Measurements from ENCODE around the gene GNB3. TPM values are rescaled to one million over a fixed set of nuclear protein-coding genes. Genes with fewer than 3 reads are reported as not detected.
A peak's percentile ranks its signal among the peaks of the same experiment; 100 is the strongest.

The GNB3 gene
- total and polyA plus RNA-seq, 9 of the 15 experiments (the other 6 are each of a cell fraction or from before 2014, with no cell fraction given), result 1.4 to 5.8 (median 2.0) TPM

DNA sequence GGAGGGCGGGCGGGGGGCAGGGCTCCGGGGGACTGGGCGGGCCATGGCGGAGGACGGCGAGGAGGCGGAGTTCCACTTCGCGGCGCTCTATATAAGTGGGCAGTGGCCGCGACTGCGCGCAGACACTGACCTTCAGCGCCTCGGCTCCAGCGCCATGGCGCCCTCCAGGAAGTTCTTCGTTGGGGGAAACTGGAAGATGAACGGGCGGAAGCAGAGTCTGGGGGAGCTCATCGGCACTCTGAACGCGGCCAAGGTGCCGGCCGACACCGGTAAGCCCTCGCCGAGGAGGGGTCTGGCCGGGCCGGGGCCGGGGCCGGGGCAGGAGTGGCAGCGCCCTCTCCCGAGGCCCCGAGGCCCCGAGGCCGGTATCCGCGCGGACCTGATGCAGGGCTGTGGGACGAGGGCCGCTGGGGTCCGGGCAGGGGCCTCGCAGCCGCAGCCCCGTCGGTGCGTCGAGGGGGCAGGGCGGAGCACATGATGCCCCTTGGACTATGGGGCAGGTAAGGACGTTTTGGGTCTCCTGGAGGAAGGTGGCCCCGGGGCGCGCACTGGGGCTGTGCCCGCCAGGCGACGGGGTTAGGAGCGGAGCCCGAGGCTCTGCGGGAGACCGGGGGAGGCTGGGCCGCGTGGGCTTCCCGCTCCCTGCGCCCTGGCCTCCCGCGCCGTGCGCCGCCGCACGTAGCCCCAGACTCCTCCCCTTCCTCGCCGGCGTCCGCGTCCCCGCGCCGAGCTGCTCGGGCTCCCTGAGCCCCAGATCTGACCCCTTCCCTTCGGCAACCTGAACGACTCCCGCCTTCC is 26.9 kb downstream of the GNB3 start, which contains the start of gene TPI1:
TPI1 (plus strand) TSS at position 119 of the 798 bp plus-strand sequence; CDS start at position 155, 36 bp downstream.
- ATAC-seq (peak; percentile 83), DNase-seq (ENCODE audit: extremely low read depth in 1 of 4, low spot score in 3 of 4) (peak; percentile 78 to 91 (median 81)), FAIRE-seq (no peak)
- Histone ChIP-seq H3K9me3 (replicated peaks; ENCODE audit: control insufficient read depth, insufficient read depth, low read depth, low read length) (no peaks in the 10 kb centered on the region), H3K4me3 (peak within 1 kb of the TSS; percentile 96), H4K20me1 (replicated peaks; ENCODE audit: control insufficient read depth, insufficient read depth, low read length) (peaks cover 47% of the 10 kb centered on the region), H3K4me2 (ENCODE audit: insufficient read depth, low read length) (peak within 1 kb of the TSS; percentile 87), H3K79me2 (ENCODE audit: control insufficient read depth, insufficient read depth, low read length) (peaks cover 46% of the 10 kb centered on the region), H3K4me1 (replicated peaks in 1 of 2; ENCODE audit: control insufficient read depth in 2 of 2, insufficient read depth in 2 of 2, low read length in 2 of 2) (peaks cover 33 to 53% of the 10 kb centered on the region in 2 experiments; a peak in 4 of 5 replicates), H3K9ac (ENCODE audit: insufficient read depth in 1 of 2, low read depth in 2 of 2, low read length in 2 of 2) (peak within 1 kb of the TSS; percentile 87 to 98), H3K27ac (ENCODE audit: extremely low read depth, low read depth, low read length) (peak within 1 kb of the TSS; percentile 94), H2AFZ (ENCODE audit: low read depth, low read length) (peak within 1 kb of the TSS; percentile 74), H3K9me1 (ENCODE audit: control insufficient read depth, insufficient read depth, low read length) (no peaks in the 10 kb centered on the region), H3K36me3 (ENCODE audit: control insufficient read depth, insufficient read depth, low read length) (peaks cover 69% of the 10 kb centered on the region), H3K27me3 (ENCODE audit: control insufficient read depth in 2 of 2, insufficient read depth in 2 of 2, low read length in 2 of 2) (no peaks in the 10 kb centered on the region)
- POLR2A ChIA-PET, result interaction anchor here (0.5 to 11.3 kb wide), 26 partner anchors 13 to 1051 kb away, joined by 3 to 174 read pairs (median 4); partner anchors contain the start of genes C12orf57, CDCA3, PTMS and RNU7-1
- CTCF ChIA-PET (ENCODE audit: low intra/inter-chr PET ratio), result interaction anchor here (1.1 kb wide), 1 partner anchor 97 kb away, joined by 3 read pairs; no protein-coding TSS in a partner anchor
- in situ Hi-C loops (cut with MboI) (loop anchor here (5.0 kb wide), 1 partner anchor 75 kb away; the partner anchor contains the start of genes C12orf57 and RNU7-1), intact Hi-C loops (cut with micrococcal nuclease) (loop anchor here (5.0 kb wide), 1 partner anchor 75 kb away; the partner anchor contains the start of genes C12orf57 and RNU7-1)
- under 1% methylated on average over 27 of the region's 86 CpGs for WGBS (ENCODE audit: insufficient coverage, low coverage, missing lambda C conversion rate)
- no TSS peak for BruUV-seq (replicated peaks)
- TF ChIP-seq ARHGAP35 (IDR thresholded peaks at IDR 0.05; ENCODE audit: partially characterized antibody) (no peak), ATF1 (CRISPR knock-in tag; IDR thresholded peaks at IDR 0.05) (0 out of 2 replicates have a peak, but pooled peaks have one; percentile 9), ATF1 (tag; IDR thresholded peaks at IDR 0.05) (no peak), NCOA1 (IDR thresholded peaks at IDR 0.05; ENCODE audit: low read depth) (no peak), ZNF696 (CRISPR knock-in tag; conservative IDR thresholded peaks at IDR 0.05) (no peak), MXI1 (IDR thresholded peaks at IDR 0.05; ENCODE audit: low read depth, low read length) (no peak), CBFA2T3 (IDR thresholded peaks at IDR 0.05) (no peak), SIN3B (IDR thresholded peaks at IDR 0.05; ENCODE audit: low read depth) (no peak)
- TF ChIP-seq, protein P1, sequence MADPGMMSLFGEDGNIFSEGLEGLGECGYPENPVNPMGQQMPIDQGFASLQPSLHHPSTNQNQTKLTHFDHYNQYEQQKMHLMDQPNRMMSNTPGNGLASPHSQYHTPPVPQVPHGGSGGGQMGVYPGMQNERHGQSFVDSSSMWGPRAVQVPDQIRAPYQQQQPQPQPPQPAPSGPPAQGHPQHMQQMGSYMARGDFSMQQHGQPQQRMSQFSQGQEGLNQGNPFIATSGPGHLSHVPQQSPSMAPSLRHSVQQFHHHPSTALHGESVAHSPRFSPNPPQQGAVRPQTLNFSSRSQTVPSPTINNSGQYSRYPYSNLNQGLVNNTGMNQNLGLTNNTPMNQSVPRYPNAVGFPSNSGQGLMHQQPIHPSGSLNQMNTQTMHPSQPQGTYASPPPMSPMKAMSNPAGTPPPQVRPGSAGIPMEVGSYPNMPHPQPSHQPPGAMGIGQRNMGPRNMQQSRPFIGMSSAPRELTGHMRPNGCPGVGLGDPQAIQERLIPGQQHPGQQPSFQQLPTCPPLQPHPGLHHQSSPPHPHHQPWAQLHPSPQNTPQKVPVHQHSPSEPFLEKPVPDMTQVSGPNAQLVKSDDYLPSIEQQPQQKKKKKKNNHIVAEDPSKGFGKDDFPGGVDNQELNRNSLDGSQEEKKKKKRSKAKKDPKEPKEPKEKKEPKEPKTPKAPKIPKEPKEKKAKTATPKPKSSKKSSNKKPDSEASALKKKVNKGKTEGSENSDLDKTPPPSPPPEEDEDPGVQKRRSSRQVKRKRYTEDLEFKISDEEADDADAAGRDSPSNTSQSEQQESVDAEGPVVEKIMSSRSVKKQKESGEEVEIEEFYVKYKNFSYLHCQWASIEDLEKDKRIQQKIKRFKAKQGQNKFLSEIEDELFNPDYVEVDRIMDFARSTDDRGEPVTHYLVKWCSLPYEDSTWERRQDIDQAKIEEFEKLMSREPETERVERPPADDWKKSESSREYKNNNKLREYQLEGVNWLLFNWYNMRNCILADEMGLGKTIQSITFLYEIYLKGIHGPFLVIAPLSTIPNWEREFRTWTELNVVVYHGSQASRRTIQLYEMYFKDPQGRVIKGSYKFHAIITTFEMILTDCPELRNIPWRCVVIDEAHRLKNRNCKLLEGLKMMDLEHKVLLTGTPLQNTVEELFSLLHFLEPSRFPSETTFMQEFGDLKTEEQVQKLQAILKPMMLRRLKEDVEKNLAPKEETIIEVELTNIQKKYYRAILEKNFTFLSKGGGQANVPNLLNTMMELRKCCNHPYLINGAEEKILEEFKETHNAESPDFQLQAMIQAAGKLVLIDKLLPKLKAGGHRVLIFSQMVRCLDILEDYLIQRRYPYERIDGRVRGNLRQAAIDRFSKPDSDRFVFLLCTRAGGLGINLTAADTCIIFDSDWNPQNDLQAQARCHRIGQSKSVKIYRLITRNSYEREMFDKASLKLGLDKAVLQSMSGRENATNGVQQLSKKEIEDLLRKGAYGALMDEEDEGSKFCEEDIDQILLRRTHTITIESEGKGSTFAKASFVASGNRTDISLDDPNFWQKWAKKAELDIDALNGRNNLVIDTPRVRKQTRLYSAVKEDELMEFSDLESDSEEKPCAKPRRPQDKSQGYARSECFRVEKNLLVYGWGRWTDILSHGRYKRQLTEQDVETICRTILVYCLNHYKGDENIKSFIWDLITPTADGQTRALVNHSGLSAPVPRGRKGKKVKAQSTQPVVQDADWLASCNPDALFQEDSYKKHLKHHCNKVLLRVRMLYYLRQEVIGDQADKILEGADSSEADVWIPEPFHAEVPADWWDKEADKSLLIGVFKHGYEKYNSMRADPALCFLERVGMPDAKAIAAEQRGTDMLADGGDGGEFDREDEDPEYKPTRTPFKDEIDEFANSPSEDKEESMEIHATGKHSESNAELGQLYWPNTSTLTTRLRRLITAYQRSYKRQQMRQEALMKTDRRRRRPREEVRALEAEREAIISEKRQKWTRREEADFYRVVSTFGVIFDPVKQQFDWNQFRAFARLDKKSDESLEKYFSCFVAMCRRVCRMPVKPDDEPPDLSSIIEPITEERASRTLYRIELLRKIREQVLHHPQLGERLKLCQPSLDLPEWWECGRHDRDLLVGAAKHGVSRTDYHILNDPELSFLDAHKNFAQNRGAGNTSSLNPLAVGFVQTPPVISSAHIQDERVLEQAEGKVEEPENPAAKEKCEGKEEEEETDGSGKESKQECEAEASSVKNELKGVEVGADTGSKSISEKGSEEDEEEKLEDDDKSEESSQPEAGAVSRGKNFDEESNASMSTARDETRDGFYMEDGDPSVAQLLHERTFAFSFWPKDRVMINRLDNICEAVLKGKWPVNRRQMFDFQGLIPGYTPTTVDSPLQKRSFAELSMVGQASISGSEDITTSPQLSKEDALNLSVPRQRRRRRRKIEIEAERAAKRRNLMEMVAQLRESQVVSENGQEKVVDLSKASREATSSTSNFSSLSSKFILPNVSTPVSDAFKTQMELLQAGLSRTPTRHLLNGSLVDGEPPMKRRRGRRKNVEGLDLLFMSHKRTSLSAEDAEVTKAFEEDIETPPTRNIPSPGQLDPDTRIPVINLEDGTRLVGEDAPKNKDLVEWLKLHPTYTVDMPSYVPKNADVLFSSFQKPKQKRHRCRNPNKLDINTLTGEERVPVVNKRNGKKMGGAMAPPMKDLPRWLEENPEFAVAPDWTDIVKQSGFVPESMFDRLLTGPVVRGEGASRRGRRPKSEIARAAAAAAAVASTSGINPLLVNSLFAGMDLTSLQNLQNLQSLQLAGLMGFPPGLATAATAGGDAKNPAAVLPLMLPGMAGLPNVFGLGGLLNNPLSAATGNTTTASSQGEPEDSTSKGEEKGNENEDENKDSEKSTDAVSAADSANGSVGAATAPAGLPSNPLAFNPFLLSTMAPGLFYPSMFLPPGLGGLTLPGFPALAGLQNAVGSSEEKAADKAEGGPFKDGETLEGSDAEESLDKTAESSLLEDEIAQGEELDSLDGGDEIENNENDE (IDR thresholded peaks at IDR 0.05; ENCODE audit: low read depth, low read length), result no peak
- TF ChIP-seq, protein P2, sequence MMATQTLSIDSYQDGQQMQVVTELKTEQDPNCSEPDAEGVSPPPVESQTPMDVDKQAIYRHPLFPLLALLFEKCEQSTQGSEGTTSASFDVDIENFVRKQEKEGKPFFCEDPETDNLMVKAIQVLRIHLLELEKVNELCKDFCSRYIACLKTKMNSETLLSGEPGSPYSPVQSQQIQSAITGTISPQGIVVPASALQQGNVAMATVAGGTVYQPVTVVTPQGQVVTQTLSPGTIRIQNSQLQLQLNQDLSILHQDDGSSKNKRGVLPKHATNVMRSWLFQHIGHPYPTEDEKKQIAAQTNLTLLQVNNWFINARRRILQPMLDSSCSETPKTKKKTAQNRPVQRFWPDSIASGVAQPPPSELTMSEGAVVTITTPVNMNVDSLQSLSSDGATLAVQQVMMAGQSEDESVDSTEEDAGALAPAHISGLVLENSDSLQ (IDR thresholded peaks at IDR 0.05), result no peak

Data from K562 (cell line).